H9 (cell line): ENCODE measurements around the gene OR5A1. TPM values are rescaled to one million over a fixed set of nuclear protein-coding genes. Genes with fewer than 3 reads are reported as not detected.

ENCODE experiments used
- DNase-seq: peaks from one replicate; pipeline ENCODE4 v3.0.0-alpha.2; 2017
- H2AFZ ChIP-seq: one replicate; pipeline ENCODE4 v1.6.1; 2013; ENCODE audit warnings: mild to moderate bottlenecking, low read length, control low read depth, moderate library complexity
- H2AK5ac ChIP-seq: 2 replicates; pipeline ENCODE4 v1.6.1; 2013; ENCODE audit warnings: low read length, control low read depth, mixed read lengths; ENCODE audit not compliant: insufficient read length
- H2BK120ac ChIP-seq: one replicate; pipeline ENCODE4 v1.6.1; 2013; ENCODE audit warnings: low read depth, mild to moderate bottlenecking, low read length, control low read depth, inconsistent platforms; ENCODE audit not compliant: poor library complexity, severe bottlenecking
- H2BK12ac ChIP-seq: 2 replicates; pipeline ENCODE4 v1.6.1; 2013; ENCODE audit warnings: low read length, control low read depth, mixed read lengths, low read depth; ENCODE audit not compliant: insufficient read length
- H2BK15ac ChIP-seq: 2 replicates; pipeline ENCODE4 v1.6.1; 2013; ENCODE audit warnings: low read depth, low read length, control low read depth
- H2BK20ac ChIP-seq: one replicate; pipeline ENCODE4 v1.6.1; 2013; ENCODE audit warnings: low read depth, mild to moderate bottlenecking, low read length, control low read depth, inconsistent platforms; ENCODE audit not compliant: poor library complexity, severe bottlenecking
- H2BK5ac ChIP-seq: 2 replicates; pipeline ENCODE4 v1.6.1; 2013; ENCODE audit warnings: low read length, control low read depth, mixed read lengths; ENCODE audit not compliant: insufficient read length
- H3K14ac ChIP-seq: 2 replicates; pipeline ENCODE4 v1.6.1; 2013; ENCODE audit warnings: low read length, control low read depth; ENCODE audit not compliant: insufficient read depth
- H3K18ac ChIP-seq: 2 replicates; pipeline ENCODE4 v1.6.1; 2013; ENCODE audit warnings: low read depth, mild to moderate bottlenecking, mixed read lengths, low read length, control low read depth; ENCODE audit not compliant: insufficient read length
- H3K23ac ChIP-seq: 2 replicates; pipeline ENCODE4 v1.6.1; 2013; ENCODE audit warnings: low read length, control low read depth, mixed read lengths, low read depth; ENCODE audit not compliant: insufficient read length
- H3K23me2 ChIP-seq: 2 replicates; pipeline ENCODE4 v1.6.1; 2013; ENCODE audit warnings: low read depth, mild to moderate bottlenecking, mixed read lengths, low read length, control low read depth; ENCODE audit not compliant: insufficient read length, poor library complexity, severe bottlenecking
- H3K27ac ChIP-seq: 2 replicates; pipeline ENCODE4 v1.5.1; 2013; ENCODE audit warnings: low read length, control low read depth, mixed read lengths, low read depth; ENCODE audit not compliant: insufficient read length
- H3K27me3 ChIP-seq: 2 replicates; pipeline ENCODE4 v1.6.1; 2013; ENCODE audit warnings: low read length, control low read depth, inconsistent platforms; ENCODE audit not compliant: insufficient read depth
- H3K4ac ChIP-seq: 2 replicates; pipeline ENCODE4 v1.6.1; 2013; ENCODE audit warnings: low read depth, mild to moderate bottlenecking, control low read depth, inconsistent platforms, low read length, moderate library complexity
- H3K4me1 ChIP-seq: 2 replicates; pipeline ENCODE4 v1.6.1; 2013; ENCODE audit warnings: low read length, control low read depth, inconsistent platforms; ENCODE audit not compliant: insufficient read depth
- H3K4me2 ChIP-seq: 2 replicates; pipeline ENCODE4 v1.6.1; 2013; ENCODE audit warnings: low read length, control low read depth, mixed read lengths; ENCODE audit not compliant: insufficient read length, insufficient read depth
- H3K56ac ChIP-seq: 2 replicates; pipeline ENCODE4 v1.6.1; 2013; ENCODE audit warnings: low read depth, mild to moderate bottlenecking, mixed read lengths, low read length, control low read depth; ENCODE audit not compliant: insufficient read length
- H3K79me1 ChIP-seq: 2 replicates; pipeline ENCODE4 v1.6.1; 2013; ENCODE audit warnings: low read depth, mild to moderate bottlenecking, moderate library complexity, low read length, control low read depth, inconsistent platforms; ENCODE audit not compliant: insufficient read depth, poor library complexity, severe bottlenecking
- H3K79me2 ChIP-seq: 2 replicates; pipeline ENCODE4 v1.6.1; 2013; ENCODE audit warnings: low read length, control low read depth, inconsistent platforms; ENCODE audit not compliant: insufficient read depth
- H3K9ac ChIP-seq: 2 replicates; pipeline ENCODE4 v1.6.1; 2013; ENCODE audit warnings: low read length, control low read depth, mixed read lengths; ENCODE audit not compliant: insufficient read length; ENCODE audit errors: extremely low read depth
- H3K9me3 ChIP-seq: one replicate; pipeline ENCODE4 v1.6.1; 2013; ENCODE audit warnings: low read depth, low read length, inconsistent platforms; ENCODE audit not compliant: control insufficient read depth
- H3T11ph ChIP-seq: one replicate; pipeline ENCODE4 v1.6.1; 2013; ENCODE audit warnings: mild to moderate bottlenecking, low read length, control low read depth, inconsistent platforms
- H4K20me1 ChIP-seq: one replicate; pipeline ENCODE4 v1.6.1; 2013; ENCODE audit not compliant: control insufficient read depth, insufficient read length, insufficient read depth
- H4K5ac ChIP-seq: 2 replicates; pipeline ENCODE4 v1.6.1; 2013; ENCODE audit warnings: low read depth, mild to moderate bottlenecking, mixed read lengths, low read length, control low read depth; ENCODE audit not compliant: insufficient read length
- H4K8ac ChIP-seq: replicated peaks from 2 replicates; pipeline ENCODE4 v1.6.1; 2013; ENCODE audit warnings: low read length, control low read depth, mixed read lengths, low read depth; ENCODE audit not compliant: insufficient read length
- H4K91ac ChIP-seq: 2 replicates; pipeline ENCODE4 v1.6.1; 2013; ENCODE audit warnings: low read depth, mild to moderate bottlenecking, moderate library complexity, mixed read lengths, low read length, control low read depth; ENCODE audit not compliant: insufficient read length
- H3K27ac Mint-ChIP-seq, 3 experiments: 2 replicates in 2 of 3; 3 replicates in 1 of 3; pipeline ENCODE4 v1.8.0; 2020 to 2021; ENCODE audit warnings: mixed read lengths in 3 of 3, mild to moderate bottlenecking in 1 of 3, moderate library complexity in 1 of 3
- H3K27me3 Mint-ChIP-seq: 2 replicates; pipeline ENCODE4 v1.8.0; 2021; ENCODE audit warnings: low read depth, mild to moderate bottlenecking, moderate library complexity, mixed read lengths
- H3K36me3 Mint-ChIP-seq, 3 experiments: 2 replicates in 2 of 3; 3 replicates in 1 of 3; pipeline ENCODE4 v1.8.0; 2020 to 2021; ENCODE audit warnings: low read depth in 3 of 3, mixed read lengths in 3 of 3; ENCODE audit not compliant: insufficient read depth in 1 of 3
- H3K4me1 Mint-ChIP-seq, 2 experiments: 2 replicates each; pipeline ENCODE4 v1.8.0; 2020; ENCODE audit warnings: mixed read lengths in 2 of 2
- H3K4me3 Mint-ChIP-seq, 2 experiments: 2 replicates in 1 of 2; 3 replicates in 1 of 2; pipeline ENCODE4 v1.8.0; 2020 to 2021; ENCODE audit warnings: mild to moderate bottlenecking in 2 of 2, mixed read lengths in 2 of 2, moderate library complexity in 1 of 2
- H3K9me3 Mint-ChIP-seq, 2 experiments: 2 replicates in 1 of 2; 3 replicates in 1 of 2; pipeline ENCODE4 v1.8.0; 2020; ENCODE audit warnings: mild to moderate bottlenecking in 2 of 2, mixed read lengths in 2 of 2, moderate library complexity in 1 of 2
- WGBS: extraction: QIAGEN DNeasy Blood & Tissue Kit; methylation state at CpG from one replicate; pipeline ENCODE4 v1.1.7; 2013; ENCODE audit warnings: missing lambda C conversion rate, low lambda C conversion rate, mixed read lengths; ENCODE audit not compliant: insufficient read length; ENCODE audit errors: extremely low coverage; 5-methylcytosine and 5-hydroxymethylcytosine counted together
- total RNA-seq: library from RNA; stranded (reverse); gene quantifications from 2 replicates; pipeline ENCODE4 v1.2.1, GENCODE V29; 2021
- TF ChIP-seq, protein P1 (sequence below): fragments of 200-600 bp; sonication (generic); conservative IDR thresholded peaks from 3 replicates; pipeline ENCODE4 v1.8.0; 2021; ENCODE audit warnings: antibody characterized with exemption, mild to moderate bottlenecking

Gene OR5A1
- total RNA-seq, 1 experiment from 2014 or later = not detected

DNA sequence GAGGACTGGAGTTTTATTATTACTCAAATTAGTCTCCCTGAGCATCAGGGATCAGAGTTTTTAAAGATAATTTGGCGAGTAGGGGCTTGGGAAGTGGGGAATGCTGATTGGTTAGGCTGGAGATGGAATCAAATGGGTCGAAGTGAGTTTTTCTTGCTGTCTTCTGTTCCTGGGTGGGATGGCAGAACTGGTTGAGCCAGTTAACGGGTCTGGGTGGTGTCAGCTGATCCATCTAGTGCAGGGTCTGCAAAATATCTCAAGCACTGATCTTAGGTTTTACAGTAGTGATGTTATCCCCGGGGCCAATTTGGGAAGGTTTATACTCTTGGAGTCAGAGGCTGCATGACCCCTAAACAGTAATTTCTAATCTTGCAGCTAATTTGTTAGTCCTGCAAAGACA is 11.1 kb upstream of the OR5A1 start:
- H3K9me3 Mint-ChIP-seq = peaks cover 0 to 4% of the 10 kb centered on the region in 2 experiments; a peak in 4 of 5 replicates
- H3K27me3 ChIP-seq = no peaks in the 10 kb centered on the region
- H2BK5ac ChIP-seq = no peak overlapping the region
- H2BK12ac ChIP-seq = no peak overlapping the region
- DNase-seq = no peak
- H2AFZ ChIP-seq = no peak overlapping the region
- H3K4ac ChIP-seq = no peak overlapping the region
- no peaks in the 10 kb centered on the region for H3K9me3 ChIP-seq
- no peak overlapping the region for H3K27ac Mint-ChIP-seq
- no peak overlapping the region for H2AK5ac ChIP-seq
- no peak overlapping the region for H3K18ac ChIP-seq
- no peak overlapping the region for H3K27ac ChIP-seq
- no peak overlapping the region for H2BK120ac ChIP-seq
- H4K8ac ChIP-seq = no peak overlapping the region
- no peaks in the 10 kb centered on the region for H3K36me3 Mint-ChIP-seq
- no peaks in the 10 kb centered on the region for H3K27me3 Mint-ChIP-seq
- no peak overlapping the region for H2BK15ac ChIP-seq
- no peak overlapping the region for H3K56ac ChIP-seq
- no peak overlapping the region; a peak in 1 of 5 replicates for H3K4me3 Mint-ChIP-seq
- no peaks in the 10 kb centered on the region for H4K20me1 ChIP-seq
- no peak overlapping the region for H2BK20ac ChIP-seq
- TF ChIP-seq, protein P1, sequence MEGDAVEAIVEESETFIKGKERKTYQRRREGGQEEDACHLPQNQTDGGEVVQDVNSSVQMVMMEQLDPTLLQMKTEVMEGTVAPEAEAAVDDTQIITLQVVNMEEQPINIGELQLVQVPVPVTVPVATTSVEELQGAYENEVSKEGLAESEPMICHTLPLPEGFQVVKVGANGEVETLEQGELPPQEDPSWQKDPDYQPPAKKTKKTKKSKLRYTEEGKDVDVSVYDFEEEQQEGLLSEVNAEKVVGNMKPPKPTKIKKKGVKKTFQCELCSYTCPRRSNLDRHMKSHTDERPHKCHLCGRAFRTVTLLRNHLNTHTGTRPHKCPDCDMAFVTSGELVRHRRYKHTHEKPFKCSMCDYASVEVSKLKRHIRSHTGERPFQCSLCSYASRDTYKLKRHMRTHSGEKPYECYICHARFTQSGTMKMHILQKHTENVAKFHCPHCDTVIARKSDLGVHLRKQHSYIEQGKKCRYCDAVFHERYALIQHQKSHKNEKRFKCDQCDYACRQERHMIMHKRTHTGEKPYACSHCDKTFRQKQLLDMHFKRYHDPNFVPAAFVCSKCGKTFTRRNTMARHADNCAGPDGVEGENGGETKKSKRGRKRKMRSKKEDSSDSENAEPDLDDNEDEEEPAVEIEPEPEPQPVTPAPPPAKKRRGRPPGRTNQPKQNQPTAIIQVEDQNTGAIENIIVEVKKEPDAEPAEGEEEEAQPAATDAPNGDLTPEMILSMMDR = no peak
- H3K23ac ChIP-seq = no peak overlapping the region
- no CpG with 5 or more reads among the region's 4 CpGs for WGBS
- no peaks in the 10 kb centered on the region for H3K79me1 ChIP-seq
- H3K9ac ChIP-seq = no peak overlapping the region
- H3K23me2 ChIP-seq = no peaks in the 10 kb centered on the region
- peaks cover 5% of the 10 kb centered on the region; the same call in 1 of the 2 replicates for H3K4me1 ChIP-seq
- H3K14ac ChIP-seq = no peak overlapping the region
- H3T11ph ChIP-seq = no peak overlapping the region
- no peak overlapping the region for H4K5ac ChIP-seq
- H4K91ac ChIP-seq = no peak overlapping the region
- no peaks in the 10 kb centered on the region for H3K79me2 ChIP-seq
- H3K4me1 Mint-ChIP-seq = peaks cover 26 to 28% of the 10 kb centered on the region in 2 experiments
- H3K4me2 ChIP-seq = no peak overlapping the region
